OCI-LY7 (cell line): ENCODE data around the gene RASGRP3. TPM values are rescaled to one million over a fixed set of nuclear protein-coding genes. Genes with fewer than 3 reads are reported as not detected.

ENCODE experiments used
- BruUV-seq: library from RNA; stranded (reverse); fragments of 400-500 nt; replicated peaks from 2 replicates; lab custom pipeline; 2021; lab: Mats Ljungman, UMichigan
- CTCF ChIA-PET: fragments of 300-600 bp; sonication (Branson Sonifier 250); formaldehyde crosslinking; loops from one replicate; lab custom pipeline; 2022; ENCODE audit warnings: antibody characterized with exemption; ENCODE audit not compliant: unreplicated experiment; lab: Charles Lee
- POLR2A ChIA-PET: fragments of 300-600 bp; sonication (Branson Sonifier 250); formaldehyde crosslinking; loops from one replicate; lab custom pipeline; 2022; ENCODE audit warnings: antibody characterized with exemption; lab: Charles Lee
- DNase-seq: peaks from one replicate; pipeline ENCODE4 v3.0.0-alpha.2; 2015; ENCODE audit warnings: low spot score
- H2AFZ ChIP-seq: fragments of 200-600 bp; sonication (generic), shearing (Covaris generic); 2 replicates; pipeline ENCODE4 v1.6.1; 2014; ENCODE audit warnings: mild to moderate bottlenecking, antibody characterized with exemption, low read length, moderate library complexity
- H3K27ac ChIP-seq: fragments of 200-600 bp; sonication (generic); 2 replicates; pipeline ENCODE4 v1.5.1; 2014; ENCODE audit warnings: mixed run types, low read depth, mild to moderate bottlenecking, moderate library complexity, low read length, inconsistent platforms; ENCODE audit not compliant: poor library complexity, severe bottlenecking
- H3K36me3 ChIP-seq: fragments of 200-600 bp; sonication (generic); 2 replicates; pipeline ENCODE4 v1.6.1; 2014; ENCODE audit warnings: mild to moderate bottlenecking, antibody characterized with exemption, low read length, moderate library complexity, mixed read lengths; ENCODE audit not compliant: insufficient read depth
- H3K4me1 ChIP-seq: fragments of 200-600 bp; sonication (generic); 2 replicates; pipeline ENCODE4 v1.5.1; 2014; ENCODE audit warnings: mild to moderate bottlenecking, low read length; ENCODE audit not compliant: insufficient read depth, poor library complexity, severe bottlenecking
- H3K4me2 ChIP-seq: fragments of 200-600 bp; sonication (generic); 2 replicates; pipeline ENCODE4 v1.6.1; 2014; ENCODE audit warnings: mild to moderate bottlenecking, low read length
- H3K4me3 ChIP-seq: fragments of 200-600 bp; sonication (generic); 2 replicates; pipeline ENCODE4 v1.5.1; 2014; ENCODE audit warnings: mild to moderate bottlenecking, low read depth, low read length; ENCODE audit not compliant: poor library complexity, severe bottlenecking
- H3K79me2 ChIP-seq: fragments of 200-600 bp; sonication (generic); 2 replicates; pipeline ENCODE4 v1.6.1; 2016; ENCODE audit warnings: low read depth, mild to moderate bottlenecking, low read length, moderate library complexity, mixed read lengths; ENCODE audit not compliant: insufficient read depth
- H3K9me2 ChIP-seq: fragments of 200-600 bp; sonication (generic); 2 replicates; pipeline ENCODE4 v1.6.1; 2016; ENCODE audit warnings: mild to moderate bottlenecking, low read length, mixed read lengths; ENCODE audit not compliant: insufficient read depth
- H3K9me3 ChIP-seq: fragments of 200-600 bp; sonication (generic); 2 replicates; pipeline ENCODE4 v1.6.1; 2014; ENCODE audit warnings: mild to moderate bottlenecking, mixed run types, low read length, mixed read lengths
- H4K20me1 ChIP-seq: fragments of 200-600 bp; sonication (generic); 2 replicates; pipeline ENCODE4 v1.6.1; 2014; ENCODE audit warnings: mild to moderate bottlenecking, antibody characterized with exemption, low read length, moderate library complexity, mixed read lengths; ENCODE audit not compliant: insufficient read depth
- EZH2phosphoT487 ChIP-seq: fragments of 200-600 bp; sonication (generic); IDR thresholded peaks from 2 replicates; pipeline ENCODE4 v1.6.1; 2018; ENCODE audit warnings: low read depth, borderline replicate concordance, mild to moderate bottlenecking, mixed run types, antibody characterized with exemption, low read length, moderate library complexity, mixed read lengths
- intact Hi-C: fragments of 100-400 bp; cut with micrococcal nuclease; formaldehyde crosslinking; loops from one replicate; pipeline ENCODE4 v1.10.0; 2022; ENCODE audit not compliant: unreplicated experiment
- total RNA-seq, 2 experiments: library from RNA; depleted of rRNA in 1 of 2; stranded (reverse); fragments of >200 nt in 1 of 2; shearing (Covaris generic) in 1 of 2; gene quantifications; 2 replicates each; pipeline ENCODE4 v1.2.3, GENCODE V29; 2014 to 2022
- TF ChIP-seq, protein P1 (sequence below): fragments of 200-600 bp; sonication (generic); conservative IDR thresholded peaks from 2 replicates; pipeline ENCODE4 v1.5.1; 2014; ENCODE audit warnings: mild to moderate bottlenecking, antibody characterized with exemption, low read length, moderate library complexity, mixed read lengths

Gene RASGRP3
- total RNA-seq, 2 experiments from 2014 or later = 5.1 to 8.7 TPM

GRCh38 chr2:33561872-33562271, 85.4 kb downstream of the RASGRP3 start:
- H3K4me3 ChIP-seq = no peak overlapping the region
- no peaks in the 10 kb centered on the region for H4K20me1 ChIP-seq
- H3K4me1 ChIP-seq = no peaks in the 10 kb centered on the region
- H3K9me2 ChIP-seq = no peaks in the 10 kb centered on the region
- TF ChIP-seq, protein P1, sequence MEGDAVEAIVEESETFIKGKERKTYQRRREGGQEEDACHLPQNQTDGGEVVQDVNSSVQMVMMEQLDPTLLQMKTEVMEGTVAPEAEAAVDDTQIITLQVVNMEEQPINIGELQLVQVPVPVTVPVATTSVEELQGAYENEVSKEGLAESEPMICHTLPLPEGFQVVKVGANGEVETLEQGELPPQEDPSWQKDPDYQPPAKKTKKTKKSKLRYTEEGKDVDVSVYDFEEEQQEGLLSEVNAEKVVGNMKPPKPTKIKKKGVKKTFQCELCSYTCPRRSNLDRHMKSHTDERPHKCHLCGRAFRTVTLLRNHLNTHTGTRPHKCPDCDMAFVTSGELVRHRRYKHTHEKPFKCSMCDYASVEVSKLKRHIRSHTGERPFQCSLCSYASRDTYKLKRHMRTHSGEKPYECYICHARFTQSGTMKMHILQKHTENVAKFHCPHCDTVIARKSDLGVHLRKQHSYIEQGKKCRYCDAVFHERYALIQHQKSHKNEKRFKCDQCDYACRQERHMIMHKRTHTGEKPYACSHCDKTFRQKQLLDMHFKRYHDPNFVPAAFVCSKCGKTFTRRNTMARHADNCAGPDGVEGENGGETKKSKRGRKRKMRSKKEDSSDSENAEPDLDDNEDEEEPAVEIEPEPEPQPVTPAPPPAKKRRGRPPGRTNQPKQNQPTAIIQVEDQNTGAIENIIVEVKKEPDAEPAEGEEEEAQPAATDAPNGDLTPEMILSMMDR = no peak
- TF ChIP-seq EZH2phosphoT487 = no peak
- no peak overlapping the region for H2AFZ ChIP-seq
- H3K36me3 ChIP-seq = no peaks in the 10 kb centered on the region
- H3K27ac ChIP-seq = no peak overlapping the region
- intact Hi-C loops = no loop called here
- no peak overlapping the region for H3K4me2 ChIP-seq
- no TSS peak for BruUV-seq
- DNase-seq = no peak
- CTCF ChIA-PET = no interaction called here
- H3K79me2 ChIP-seq = no peaks in the 10 kb centered on the region
- POLR2A ChIA-PET = interaction anchor here (0.6 to 1.7 kb wide), 4 partner anchors 10 to 880 kb away, joined by 3 to 9 read pairs (median 4); no protein-coding TSS in a partner anchor
- H3K9me3 ChIP-seq = no peaks in the 10 kb centered on the region

GRCh38 chr2:33570681-33571080, 94.2 kb downstream of the RASGRP3 start:
- CTCF ChIA-PET = no interaction called here
- DNase-seq = no peak
- H3K27ac ChIP-seq = no peak overlapping the region
- no peaks in the 10 kb centered on the region for H3K9me2 ChIP-seq
- intact Hi-C loops = no loop called here
- H3K79me2 ChIP-seq = no peaks in the 10 kb centered on the region
- H4K20me1 ChIP-seq = no peaks in the 10 kb centered on the region
- no peaks in the 10 kb centered on the region for H3K4me1 ChIP-seq
- TF ChIP-seq EZH2phosphoT487 = no peak
- no TSS peak for BruUV-seq
- no peaks in the 10 kb centered on the region for H3K36me3 ChIP-seq
- no peak overlapping the region for H3K4me3 ChIP-seq
- H2AFZ ChIP-seq = no peak overlapping the region
- POLR2A ChIA-PET = no interaction called here
- no peaks in the 10 kb centered on the region for H3K9me3 ChIP-seq
- H3K4me2 ChIP-seq = no peak overlapping the region

- BruUV-seq = no TSS peak
- Histone ChIP-seq H3K4me1 (no peaks in the 10 kb centered on the region), H3K36me3 (no peaks in the 10 kb centered on the region), H3K27ac (no peak overlapping the region), H4K20me1 (no peaks in the 10 kb centered on the region), H3K79me2 (no peaks in the 10 kb centered on the region), H3K4me2 (no peak overlapping the region), H3K9me3 (no peaks in the 10 kb centered on the region), H2AFZ (no peak overlapping the region), H3K4me3 (no peak overlapping the region), H3K9me2 (no peaks in the 10 kb centered on the region)
- ChIA-PET CTCF (no interaction called here), POLR2A (no interaction called here)
- no peak for DNase-seq
- intact Hi-C loops = no loop called here
- no peak for TF ChIP-seq EZH2phosphoT487
- TF ChIP-seq, protein P1 = no peak
Measured at GRCh38 chr2:33573657-33574056, 97.2 kb downstream of the RASGRP3 start.
